Panc1 (cell line): ENCODE data around the gene CLIC4. TPM values are rescaled to one million over a fixed set of nuclear protein-coding genes. Genes with fewer than 3 reads are reported as not detected.

ENCODE experiments used
- ATAC-seq: fragments of 200-7000 bp; cut with Tn5 transposase; 2 replicates; pipeline ENCODE4 v1.9.1; 2020; ENCODE audit warnings: mild to moderate bottlenecking, moderate library complexity
- BruUV-seq: library from RNA; stranded (reverse); fragments of 400-500 nt; replicated peaks from 2 replicates; lab custom pipeline; 2021; lab: Mats Ljungman, UMichigan
- CTCF ChIA-PET: fragments of 300-600 bp; sonication (Branson Sonifier 250); formaldehyde crosslinking; loops from one replicate; lab custom pipeline; 2022; ENCODE audit warnings: antibody characterized with exemption; lab: Charles Lee
- POLR2A ChIA-PET: fragments of 300-600 bp; sonication (Branson Sonifier 250); formaldehyde crosslinking; loops from one replicate; lab custom pipeline; 2022; ENCODE audit warnings: antibody characterized with exemption; lab: Charles Lee
- DNase-seq: peaks from one replicate; pipeline ENCODE4 v3.0.0-alpha.2; 2010; ENCODE audit warnings: low read depth, low spot score
- H3K27ac ChIP-seq: 2 replicates; pipeline ENCODE4 v1.5.1; 2011; ENCODE audit warnings: mild to moderate bottlenecking, low read length, inconsistent platforms
- H3K27me3 ChIP-seq: fragments of 200-500 bp; sonication (Bioruptor generic); 2 replicates; pipeline ENCODE4 v1.6.0; 2014; ENCODE audit warnings: low read length, inconsistent platforms; ENCODE audit not compliant: control insufficient read depth, insufficient read depth
- H3K36me3 ChIP-seq: fragments of 200-500 bp; sonication (Bioruptor generic); 2 replicates; pipeline ENCODE4 v1.5.1; 2014; ENCODE audit warnings: inconsistent platforms, mild to moderate bottlenecking, low read length, moderate library complexity; ENCODE audit not compliant: control insufficient read depth, insufficient read depth
- H3K4me1 ChIP-seq: 2 replicates; pipeline ENCODE4 v1.5.1; 2011; ENCODE audit warnings: inconsistent platforms, mild to moderate bottlenecking, low read length, moderate library complexity; ENCODE audit not compliant: control insufficient read depth, insufficient read depth
- H3K4me3 ChIP-seq, 2 experiments: 2 replicates each; pipeline ENCODE4 v1.5.1; 2011 to 2012; ENCODE audit warnings: low read depth in 2 of 2, low read length in 2 of 2, mild to moderate bottlenecking in 2 of 2, inconsistent platforms in 1 of 2, moderate library complexity in 1 of 2
- H3K9me3 ChIP-seq: fragments of 200-500 bp; sonication (Bioruptor generic); 2 replicates; pipeline ENCODE4 v1.5.1; 2014; ENCODE audit warnings: low read depth, mild to moderate bottlenecking, inconsistent platforms, low read length, moderate library complexity; ENCODE audit not compliant: control insufficient read depth, insufficient read depth
- POLR2AphosphoS5 ChIP-seq: IDR thresholded peaks from 2 replicates; pipeline ENCODE4 v1.6.1; 2012; ENCODE audit warnings: mild to moderate bottlenecking, low read depth, low read length, moderate library complexity
- SIN3A ChIP-seq: IDR thresholded peaks from 2 replicates; pipeline ENCODE4 v1.6.1; 2012; ENCODE audit warnings: low read depth, mild to moderate bottlenecking, low read length, moderate library complexity, borderline replicate concordance; ENCODE audit not compliant: insufficient read depth
- TCF7L2 ChIP-seq: IDR thresholded peaks from 2 replicates; pipeline ENCODE4 v1.6.1; 2011; ENCODE audit warnings: mild to moderate bottlenecking, low read depth, low read length, inconsistent platforms
- in situ Hi-C: cut with HindIII; loops from 2 replicates; pipeline ENCODE4 v1.10.0; 2016; ENCODE audit warnings: low sequenced_read_pairs, low pct_unique_long_range_greater_than_20kb
- intact Hi-C: fragments of 100-400 bp; cut with micrococcal nuclease; formaldehyde crosslinking; loops from one replicate; pipeline ENCODE4 v1.10.0; 2022; ENCODE audit not compliant: unreplicated experiment
- total RNA-seq: library from RNA; stranded (reverse); gene quantifications from one replicate; pipeline ENCODE4 v1.2.1, GENCODE V29; 2021; ENCODE audit not compliant: unreplicated experiment
- TF ChIP-seq, protein P1 (sequence below): fragments of 450-650 bp; IDR thresholded peaks from 2 replicates; pipeline ENCODE4 v1.5.1; 2017; ENCODE audit warnings: mild to moderate bottlenecking
- TF ChIP-seq, protein P2 (sequence below), 2 experiments: IDR thresholded peaks; 2 replicates each; pipeline ENCODE4 v1.6.1; 2011 to 2012; ENCODE audit warnings: low read depth in 2 of 2, control low read depth in 1 of 2, low read length in 1 of 2, mild to moderate bottlenecking in 1 of 2, moderate library complexity in 1 of 2; ENCODE audit not compliant: insufficient read depth in 1 of 2

The CLIC4 gene
- total RNA-seq, 1 experiment from 2014 or later, result 123 TPM

DNA sequence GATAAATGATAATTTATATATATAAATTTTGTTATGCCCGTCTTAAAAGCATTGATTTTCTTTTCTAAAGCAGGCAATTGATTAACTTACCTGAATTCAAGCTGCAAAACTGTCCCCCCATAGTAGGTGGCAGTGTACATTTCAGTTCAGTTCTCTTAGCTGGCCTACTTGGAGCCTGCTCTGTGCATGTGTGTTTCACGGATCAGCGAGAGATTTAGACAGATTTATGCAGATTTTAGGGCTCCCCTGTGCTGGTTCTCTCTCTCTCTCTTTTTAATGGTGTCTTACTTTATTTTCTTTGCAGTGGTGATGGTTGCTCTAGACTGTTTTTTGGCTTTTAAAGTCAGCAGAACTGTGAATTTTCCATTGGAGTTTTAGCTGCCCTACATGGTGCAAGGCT, 30.7 kb downstream of the CLIC4 start:
- ChIA-PET CTCF (no interaction called here), POLR2A (no interaction called here)
- in situ Hi-C loops (no loop called here), intact Hi-C loops (no loop called here)
- ATAC-seq (no peak), DNase-seq (no peak)
- Histone ChIP-seq H3K27ac (no peak overlapping the region), H3K27me3 (no peaks in the 10 kb centered on the region), H3K36me3 (no peaks in the 10 kb centered on the region), H3K4me3 (no peak overlapping the region), H3K9me3 (no peaks in the 10 kb centered on the region), H3K4me1 (no peaks in the 10 kb centered on the region)
- TF ChIP-seq SIN3A (no peak), POLR2AphosphoS5 (no peak), TCF7L2 (no peak)
- TF ChIP-seq, protein P1, sequence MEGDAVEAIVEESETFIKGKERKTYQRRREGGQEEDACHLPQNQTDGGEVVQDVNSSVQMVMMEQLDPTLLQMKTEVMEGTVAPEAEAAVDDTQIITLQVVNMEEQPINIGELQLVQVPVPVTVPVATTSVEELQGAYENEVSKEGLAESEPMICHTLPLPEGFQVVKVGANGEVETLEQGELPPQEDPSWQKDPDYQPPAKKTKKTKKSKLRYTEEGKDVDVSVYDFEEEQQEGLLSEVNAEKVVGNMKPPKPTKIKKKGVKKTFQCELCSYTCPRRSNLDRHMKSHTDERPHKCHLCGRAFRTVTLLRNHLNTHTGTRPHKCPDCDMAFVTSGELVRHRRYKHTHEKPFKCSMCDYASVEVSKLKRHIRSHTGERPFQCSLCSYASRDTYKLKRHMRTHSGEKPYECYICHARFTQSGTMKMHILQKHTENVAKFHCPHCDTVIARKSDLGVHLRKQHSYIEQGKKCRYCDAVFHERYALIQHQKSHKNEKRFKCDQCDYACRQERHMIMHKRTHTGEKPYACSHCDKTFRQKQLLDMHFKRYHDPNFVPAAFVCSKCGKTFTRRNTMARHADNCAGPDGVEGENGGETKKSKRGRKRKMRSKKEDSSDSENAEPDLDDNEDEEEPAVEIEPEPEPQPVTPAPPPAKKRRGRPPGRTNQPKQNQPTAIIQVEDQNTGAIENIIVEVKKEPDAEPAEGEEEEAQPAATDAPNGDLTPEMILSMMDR, result no peak
- TF ChIP-seq, protein P2, sequence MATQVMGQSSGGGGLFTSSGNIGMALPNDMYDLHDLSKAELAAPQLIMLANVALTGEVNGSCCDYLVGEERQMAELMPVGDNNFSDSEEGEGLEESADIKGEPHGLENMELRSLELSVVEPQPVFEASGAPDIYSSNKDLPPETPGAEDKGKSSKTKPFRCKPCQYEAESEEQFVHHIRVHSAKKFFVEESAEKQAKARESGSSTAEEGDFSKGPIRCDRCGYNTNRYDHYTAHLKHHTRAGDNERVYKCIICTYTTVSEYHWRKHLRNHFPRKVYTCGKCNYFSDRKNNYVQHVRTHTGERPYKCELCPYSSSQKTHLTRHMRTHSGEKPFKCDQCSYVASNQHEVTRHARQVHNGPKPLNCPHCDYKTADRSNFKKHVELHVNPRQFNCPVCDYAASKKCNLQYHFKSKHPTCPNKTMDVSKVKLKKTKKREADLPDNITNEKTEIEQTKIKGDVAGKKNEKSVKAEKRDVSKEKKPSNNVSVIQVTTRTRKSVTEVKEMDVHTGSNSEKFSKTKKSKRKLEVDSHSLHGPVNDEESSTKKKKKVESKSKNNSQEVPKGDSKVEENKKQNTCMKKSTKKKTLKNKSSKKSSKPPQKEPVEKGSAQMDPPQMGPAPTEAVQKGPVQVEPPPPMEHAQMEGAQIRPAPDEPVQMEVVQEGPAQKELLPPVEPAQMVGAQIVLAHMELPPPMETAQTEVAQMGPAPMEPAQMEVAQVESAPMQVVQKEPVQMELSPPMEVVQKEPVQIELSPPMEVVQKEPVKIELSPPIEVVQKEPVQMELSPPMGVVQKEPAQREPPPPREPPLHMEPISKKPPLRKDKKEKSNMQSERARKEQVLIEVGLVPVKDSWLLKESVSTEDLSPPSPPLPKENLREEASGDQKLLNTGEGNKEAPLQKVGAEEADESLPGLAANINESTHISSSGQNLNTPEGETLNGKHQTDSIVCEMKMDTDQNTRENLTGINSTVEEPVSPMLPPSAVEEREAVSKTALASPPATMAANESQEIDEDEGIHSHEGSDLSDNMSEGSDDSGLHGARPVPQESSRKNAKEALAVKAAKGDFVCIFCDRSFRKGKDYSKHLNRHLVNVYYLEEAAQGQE (IDR thresholded peaks at IDR 0.05; ENCODE audit: insufficient read depth in 1 of 2, low read depth in 2 of 2, low read length in 1 of 2), result no peak
- BruUV-seq, result no TSS peak

DNA sequence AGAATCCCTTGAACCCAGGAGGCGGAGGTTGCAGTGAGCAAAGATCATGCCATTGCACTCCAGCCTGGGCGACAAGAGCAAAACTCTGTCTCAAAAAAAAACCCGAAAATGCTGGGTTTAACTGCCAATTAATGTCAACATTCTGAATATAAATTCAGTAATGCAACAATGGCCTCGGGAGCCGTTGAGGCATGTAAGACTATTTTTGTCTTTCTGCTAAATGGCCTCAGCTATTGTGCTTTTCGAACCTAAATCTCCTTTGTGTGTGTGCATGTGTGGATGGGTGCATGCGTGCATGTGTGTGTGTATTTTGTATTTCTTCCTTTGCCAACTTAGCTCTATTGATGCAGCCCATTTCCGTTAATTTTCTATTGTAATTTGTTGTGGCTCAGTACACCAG, 31.6 kb downstream of the CLIC4 start:
- H3K27ac ChIP-seq, result no peak overlapping the region
- DNase-seq (no peak), ATAC-seq (no peak)
- no peaks in the 10 kb centered on the region for H3K4me1 ChIP-seq
- in situ Hi-C loops (no loop called here), intact Hi-C loops (no loop called here)
- CTCF ChIA-PET, result no interaction called here
- H3K9me3 ChIP-seq, result no peaks in the 10 kb centered on the region
- no peak overlapping the region for H3K4me3 ChIP-seq
- POLR2A ChIA-PET, result no interaction called here
- H3K36me3 ChIP-seq, result no peaks in the 10 kb centered on the region
- no peak for TF ChIP-seq SIN3A
- TF ChIP-seq, protein P2 (IDR thresholded peaks at IDR 0.05; ENCODE audit: insufficient read depth in 1 of 2, low read depth in 2 of 2, low read length in 1 of 2), result no peak
- TF ChIP-seq POLR2AphosphoS5, result no peak
- no peak for TF ChIP-seq TCF7L2
- TF ChIP-seq, protein P1, result no peak
- BruUV-seq, result no TSS peak
- H3K27me3 ChIP-seq, result no peaks in the 10 kb centered on the region
